Ishikawa (cell line): Measurements from ENCODE around the gene ZDHHC8.

Experiments
- CEBPB ChIP-seq: IDR thresholded peaks from 2 replicates; pipeline ENCODE4 v1.6.1; 2012
- CREB1 ChIP-seq: IDR thresholded peaks from 2 replicates; pipeline ENCODE4 v1.6.1; 2012; ENCODE audit warnings: low read depth
- EP300 ChIP-seq: IDR thresholded peaks from 2 replicates; pipeline ENCODE4 v1.6.1; 2012; ENCODE audit warnings: borderline replicate concordance
- NFIC ChIP-seq: IDR thresholded peaks from 2 replicates; pipeline ENCODE4 v1.6.1; 2012
- RAD21 ChIP-seq: IDR thresholded peaks from 2 replicates; pipeline ENCODE4 v1.6.1; 2012; ENCODE audit warnings: low read depth
- TAF1 ChIP-seq: IDR thresholded peaks from 2 replicates; pipeline ENCODE4 v1.6.1; 2012; ENCODE audit warnings: low read depth, mild to moderate bottlenecking
- TCF12 ChIP-seq: IDR thresholded peaks from 2 replicates; pipeline ENCODE4 v1.6.1; 2012; ENCODE audit warnings: low read depth
- TEAD4 ChIP-seq: IDR thresholded peaks from 2 replicates; pipeline ENCODE4 v1.6.1; 2012
- YY1 ChIP-seq: IDR thresholded peaks from 2 replicates; pipeline ENCODE4 v1.6.1; 2012; ENCODE audit warnings: low read depth
- ZBTB7A ChIP-seq: IDR thresholded peaks from 2 replicates; pipeline ENCODE4 v1.6.1; 2012; ENCODE audit warnings: low read depth
- TF ChIP-seq, protein P1 (sequence below): IDR thresholded peaks from 2 replicates; pipeline ENCODE4 v1.6.1; 2012
- TF ChIP-seq, protein P2 (sequence below): IDR thresholded peaks from 2 replicates; pipeline ENCODE4 v1.6.1; 2012
- TF ChIP-seq, protein P3 (sequence below): IDR thresholded peaks from 2 replicates; pipeline ENCODE4 v1.6.1; 2012; ENCODE audit warnings: low read depth, mild to moderate bottlenecking

DNA sequence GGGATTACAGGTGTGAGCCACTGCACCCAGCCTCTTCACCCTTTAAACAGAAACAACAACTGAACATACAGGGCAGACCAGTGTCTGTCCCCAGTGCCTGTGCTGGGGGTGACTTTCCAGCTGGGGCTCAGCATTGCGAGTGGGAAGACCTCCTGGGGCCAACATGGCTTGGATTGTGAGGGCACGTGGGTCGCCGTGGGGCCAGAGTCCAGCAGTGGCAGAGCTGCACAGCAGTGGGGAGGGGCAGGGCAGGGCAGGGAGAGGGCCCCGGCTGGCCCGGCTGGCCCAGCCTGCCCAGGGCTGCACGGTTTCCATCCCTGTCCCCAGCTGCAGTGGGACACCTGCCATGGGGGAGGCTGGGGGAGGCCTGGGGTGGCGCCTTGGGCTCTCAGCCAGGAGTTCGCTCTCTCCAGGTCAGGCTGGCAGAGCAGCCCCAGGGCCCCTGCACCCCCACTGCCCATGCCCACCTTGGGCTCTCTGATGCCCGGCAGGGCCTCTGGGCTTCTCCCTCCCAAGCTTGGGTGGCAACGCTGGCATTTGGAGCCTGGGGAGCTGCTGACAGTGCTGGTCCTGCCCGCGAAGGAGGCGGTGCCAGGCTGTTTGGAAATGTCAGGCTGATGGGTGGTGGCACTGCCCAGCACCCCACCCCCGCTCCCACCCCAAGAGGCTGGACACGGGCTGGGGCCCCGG lies 49.7 kb downstream of the ZDHHC8 start:
- TF ChIP-seq TEAD4 (no peak), NFIC (no peak), YY1 (no peak), TAF1 (no peak), RAD21 (no peak), TCF12 (no peak), ZBTB7A (no peak), EP300 (no peak), CEBPB (no peak), CREB1 (no peak)
- TF ChIP-seq, protein P1, sequence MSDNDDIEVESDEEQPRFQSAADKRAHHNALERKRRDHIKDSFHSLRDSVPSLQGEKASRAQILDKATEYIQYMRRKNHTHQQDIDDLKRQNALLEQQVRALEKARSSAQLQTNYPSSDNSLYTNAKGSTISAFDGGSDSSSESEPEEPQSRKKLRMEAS: no peak
- TF ChIP-seq, protein P2, sequence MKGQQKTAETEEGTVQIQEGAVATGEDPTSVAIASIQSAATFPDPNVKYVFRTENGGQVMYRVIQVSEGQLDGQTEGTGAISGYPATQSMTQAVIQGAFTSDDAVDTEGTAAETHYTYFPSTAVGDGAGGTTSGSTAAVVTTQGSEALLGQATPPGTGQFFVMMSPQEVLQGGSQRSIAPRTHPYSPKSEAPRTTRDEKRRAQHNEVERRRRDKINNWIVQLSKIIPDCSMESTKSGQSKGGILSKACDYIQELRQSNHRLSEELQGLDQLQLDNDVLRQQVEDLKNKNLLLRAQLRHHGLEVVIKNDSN: no peak
- TF ChIP-seq, protein P3, sequence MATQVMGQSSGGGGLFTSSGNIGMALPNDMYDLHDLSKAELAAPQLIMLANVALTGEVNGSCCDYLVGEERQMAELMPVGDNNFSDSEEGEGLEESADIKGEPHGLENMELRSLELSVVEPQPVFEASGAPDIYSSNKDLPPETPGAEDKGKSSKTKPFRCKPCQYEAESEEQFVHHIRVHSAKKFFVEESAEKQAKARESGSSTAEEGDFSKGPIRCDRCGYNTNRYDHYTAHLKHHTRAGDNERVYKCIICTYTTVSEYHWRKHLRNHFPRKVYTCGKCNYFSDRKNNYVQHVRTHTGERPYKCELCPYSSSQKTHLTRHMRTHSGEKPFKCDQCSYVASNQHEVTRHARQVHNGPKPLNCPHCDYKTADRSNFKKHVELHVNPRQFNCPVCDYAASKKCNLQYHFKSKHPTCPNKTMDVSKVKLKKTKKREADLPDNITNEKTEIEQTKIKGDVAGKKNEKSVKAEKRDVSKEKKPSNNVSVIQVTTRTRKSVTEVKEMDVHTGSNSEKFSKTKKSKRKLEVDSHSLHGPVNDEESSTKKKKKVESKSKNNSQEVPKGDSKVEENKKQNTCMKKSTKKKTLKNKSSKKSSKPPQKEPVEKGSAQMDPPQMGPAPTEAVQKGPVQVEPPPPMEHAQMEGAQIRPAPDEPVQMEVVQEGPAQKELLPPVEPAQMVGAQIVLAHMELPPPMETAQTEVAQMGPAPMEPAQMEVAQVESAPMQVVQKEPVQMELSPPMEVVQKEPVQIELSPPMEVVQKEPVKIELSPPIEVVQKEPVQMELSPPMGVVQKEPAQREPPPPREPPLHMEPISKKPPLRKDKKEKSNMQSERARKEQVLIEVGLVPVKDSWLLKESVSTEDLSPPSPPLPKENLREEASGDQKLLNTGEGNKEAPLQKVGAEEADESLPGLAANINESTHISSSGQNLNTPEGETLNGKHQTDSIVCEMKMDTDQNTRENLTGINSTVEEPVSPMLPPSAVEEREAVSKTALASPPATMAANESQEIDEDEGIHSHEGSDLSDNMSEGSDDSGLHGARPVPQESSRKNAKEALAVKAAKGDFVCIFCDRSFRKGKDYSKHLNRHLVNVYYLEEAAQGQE: no peak
